ENCODE measurements around the gene FAM32A.

Gene FAM32A

GRCh38 chr19:16185123-16185767 lies at the start of gene FAM32A:
Gene FAM32A, plus strand, starts transcription at chr19:16185410. Its CDS starts 33 bp downstream, at chr19:16185443.
- DNase-seq, result peak; percentile 97

- DNase-seq, result no peak
Observed at GRCh38 chr19:16135430-16136127, 49.6 kb upstream of the FAM32A start.

GRCh38 chr19:16136185-16136999 lies 48.8 kb upstream of the FAM32A start:
- DNase-seq, result no peak

GRCh38 chr19:16139752-16140151 lies 45.5 kb upstream of the FAM32A start:
- no peak for DNase-seq

GRCh38 chr19:16141043-16141442 lies 44.2 kb upstream of the FAM32A start:
- DNase-seq, result no peak

GRCh38 chr19:16142032-16142580 lies 43.1 kb upstream of the FAM32A start:
- DNase-seq, result no peak

- no peak for DNase-seq
Observed at GRCh38 chr19:16143399-16144215, 41.6 kb upstream of the FAM32A start, which contains the start of gene HSH2D. Gene HSH2D, plus strand, starts transcription at chr19:16143685. Its CDS starts 5,066 bp downstream, at chr19:16148751.

GRCh38 chr19:16144216-16144581 lies 41.0 kb upstream of the FAM32A start:
- DNase-seq, result no peak

GRCh38 chr19:16146112-16146511 lies 39.1 kb upstream of the FAM32A start:
- DNase-seq, result no peak

- DNase-seq, result no peak
Observed at GRCh38 chr19:16148443-16149229, 36.6 kb upstream of the FAM32A start.

GRCh38 chr19:16153582-16154336 lies 31.5 kb upstream of the FAM32A start:
- DNase-seq, result no peak

- DNase-seq, result no peak
Observed at GRCh38 chr19:16154557-16154956, 30.7 kb upstream of the FAM32A start.

- DNase-seq, result no peak
Observed at GRCh38 chr19:16155128-16155527, 30.1 kb upstream of the FAM32A start.

- DNase-seq, result no peak
Observed at GRCh38 chr19:16156904-16157303, 28.3 kb upstream of the FAM32A start.

- no peak for DNase-seq
Observed at GRCh38 chr19:16157601-16158000, 27.6 kb upstream of the FAM32A start.

GRCh38 chr19:16159655-16160054 lies 25.6 kb upstream of the FAM32A start:
- no peak for DNase-seq

- no peak for DNase-seq
Observed at GRCh38 chr19:16160445-16160942, 24.7 kb upstream of the FAM32A start.

GRCh38 chr19:16160943-16161560 lies 24.2 kb upstream of the FAM32A start:
- DNase-seq, result no peak

- DNase-seq, result no peak
Observed at GRCh38 chr19:16161840-16162239, 23.4 kb upstream of the FAM32A start.

GRCh38 chr19:16164222-16164890 lies 20.9 kb upstream of the FAM32A start:
- DNase-seq, result no peak
